HL-60 (cell line): ENCODE measurements around the gene SAMD3.

Experiments
- DNase-seq, 2 experiments: peaks; one replicate each; pipeline ENCODE4 v3.0.0-alpha.2; 2010 to 2020; ENCODE audit warnings: low read depth in 1 of 2, low spot score in 1 of 2
- H3K27ac ChIP-seq: fragments of 250-450 bp; sonication (Bioruptor Pico); replicated peaks from 2 replicates; pipeline ENCODE4 v1.5.1; 2020; ENCODE audit warnings: mild to moderate bottlenecking, moderate library complexity
- H3K27me3 ChIP-seq: fragments of 250-450 bp; sonication (Bioruptor Pico); 2 replicates; pipeline ENCODE4 v1.5.1; 2021; ENCODE audit warnings: mild to moderate bottlenecking, moderate library complexity; ENCODE audit not compliant: insufficient read depth, poor library complexity, severe bottlenecking
- H3K4me3 ChIP-seq: replicated peaks from 2 replicates; pipeline ENCODE4 v1.5.1; 2011; ENCODE audit warnings: mild to moderate bottlenecking, control low read depth, low read length; ENCODE audit not compliant: insufficient read depth
- CTCF ChIP-seq: IDR thresholded peaks from one replicate; pipeline ENCODE4 v1.5.1; 2011; ENCODE audit warnings: low read length, control low read depth, inconsistent platforms; ENCODE audit not compliant: insufficient read depth
- GABPA ChIP-seq: IDR thresholded peaks from 2 replicates; pipeline ENCODE4 v1.6.1; 2012; ENCODE audit warnings: low read depth
- POLR2AphosphoS5 ChIP-seq: IDR thresholded peaks from 2 replicates; pipeline ENCODE4 v1.6.1; 2012; ENCODE audit warnings: low read depth
- REST ChIP-seq: IDR thresholded peaks from 2 replicates; pipeline ENCODE4 v1.6.1; 2012; ENCODE audit warnings: low read depth; ENCODE audit not compliant: insufficient replicate concordance
- SPI1 ChIP-seq: IDR thresholded peaks from 2 replicates; pipeline ENCODE4 v1.6.1; 2012; ENCODE audit warnings: low read depth, mild to moderate bottlenecking, borderline replicate concordance

SAMD3 gene

GRCh38 chr6:130138116-130138908 is 84.4 kb downstream of the SAMD3 start:
- H3K27ac ChIP-seq, result no peak overlapping the region
- H3K27me3 ChIP-seq, result no peaks in the 10 kb centered on the region
- DNase-seq, result no peak
- no peak overlapping the region for H3K4me3 ChIP-seq
- TF ChIP-seq REST, result no peak
- TF ChIP-seq GABPA, result no peak
- no peak for TF ChIP-seq POLR2AphosphoS5
- no peak for TF ChIP-seq CTCF
- TF ChIP-seq SPI1, result no peak

GRCh38 chr6:130136798-130137197 is 86.0 kb downstream of the SAMD3 start:
- H3K27me3 ChIP-seq, result no peaks in the 10 kb centered on the region
- no peak for TF ChIP-seq CTCF
- TF ChIP-seq POLR2AphosphoS5, result no peak
- TF ChIP-seq REST, result no peak
- TF ChIP-seq SPI1, result no peak
- TF ChIP-seq GABPA, result no peak

GRCh38 chr6:130134582-130134981 is 88.2 kb downstream of the SAMD3 start:
- DNase-seq, result no peak

More at GRCh38 chr6:130136798-130137197, 86.0 kb downstream of the SAMD3 start:
- Histone ChIP-seq H3K27ac (no peak overlapping the region), H3K4me3 (no peak overlapping the region)
- no peak for DNase-seq

More at GRCh38 chr6:130134582-130134981, 88.2 kb downstream of the SAMD3 start:
- H3K27me3 ChIP-seq, result no peaks in the 10 kb centered on the region
- no peak overlapping the region for H3K4me3 ChIP-seq
- TF ChIP-seq REST (no peak), SPI1 (no peak), GABPA (no peak)
- H3K27ac ChIP-seq, result no peak overlapping the region
